ENCODE results near the gene OR10A6.

OR10A6 gene, protein sequence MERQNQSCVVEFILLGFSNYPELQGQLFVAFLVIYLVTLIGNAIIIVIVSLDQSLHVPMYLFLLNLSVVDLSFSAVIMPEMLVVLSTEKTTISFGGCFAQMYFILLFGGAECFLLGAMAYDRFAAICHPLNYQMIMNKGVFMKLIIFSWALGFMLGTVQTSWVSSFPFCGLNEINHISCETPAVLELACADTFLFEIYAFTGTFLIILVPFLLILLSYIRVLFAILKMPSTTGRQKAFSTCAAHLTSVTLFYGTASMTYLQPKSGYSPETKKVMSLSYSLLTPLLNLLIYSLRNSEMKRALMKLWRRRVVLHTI

DNA sequence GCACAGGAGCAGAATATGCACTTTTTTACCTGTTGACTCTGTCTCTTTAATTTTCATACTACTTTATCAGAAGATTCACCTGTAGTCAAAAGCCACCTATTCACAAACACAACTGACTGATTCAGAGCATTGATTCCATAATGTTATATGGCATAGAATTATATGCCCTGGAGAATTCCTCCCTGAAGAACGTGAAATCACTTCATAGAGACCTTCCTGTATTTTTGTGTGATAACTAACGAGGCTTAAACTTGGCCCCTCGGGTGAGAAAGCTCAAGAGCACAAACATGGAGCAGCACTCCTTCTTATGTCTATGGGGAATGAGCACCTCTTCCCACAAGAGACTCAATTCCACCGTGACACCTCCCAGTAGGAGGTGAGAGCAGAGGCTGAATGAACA is at the start of gene OR10A6:
Gene OR10A6, minus strand, starts transcription at position 101 of the 400 bp plus-strand sequence. CDS start 2,606 bp downstream, outside the sequence.
- Mint-ChIP-seq H3K4me1 (no peaks in the 10 kb centered on the region), H3K9me3 (no peaks in the 10 kb centered on the region), H3K27ac (no peak within 1 kb of the TSS), H3K4me3 (no peak within 1 kb of the TSS), H3K36me3 (no peaks in the 10 kb centered on the region)
- no peak for DNase-seq (ENCODE audit: low spot score in 2 of 2)
- ATAC-seq: no peak

DNA sequence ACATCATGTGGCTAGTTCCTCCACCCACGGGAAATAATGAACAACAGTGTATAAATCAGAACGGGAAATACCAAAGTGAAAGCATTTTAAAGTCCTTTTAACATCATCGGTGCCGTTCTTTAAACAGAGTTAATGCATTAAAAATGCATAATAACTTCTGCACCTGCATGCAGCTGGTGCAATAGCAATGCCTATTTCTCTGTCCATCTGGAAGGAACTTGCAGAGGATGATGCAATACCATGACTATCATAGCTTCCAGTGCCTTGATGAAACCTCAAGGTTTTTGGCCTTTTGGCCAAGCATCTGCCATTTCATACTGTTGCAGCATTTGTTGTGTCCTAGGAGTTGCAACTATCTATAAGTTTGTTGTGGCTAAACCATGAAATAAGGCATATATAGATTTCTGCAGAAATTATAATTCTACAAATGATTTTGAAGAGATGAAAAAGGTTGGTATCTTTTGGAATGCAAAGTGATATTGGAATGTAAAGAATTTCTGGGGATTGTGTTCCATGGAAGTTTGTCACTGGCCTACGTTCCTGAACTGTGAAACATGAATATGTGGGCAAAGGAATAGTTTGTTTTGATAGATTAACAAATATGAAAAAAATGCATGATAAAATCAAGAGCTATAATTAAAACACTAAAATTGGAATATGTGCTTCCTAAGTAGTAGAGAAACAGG is 46.3 kb upstream of the OR10A6 start:
- Mint-ChIP-seq H3K9me3 (no peaks in the 10 kb centered on the region), H3K4me3 (no peak overlapping the region), H3K36me3 (no peaks in the 10 kb centered on the region), H3K27ac (no peak overlapping the region), H3K4me1 (no peaks in the 10 kb centered on the region)
- DNase-seq (ENCODE audit: low spot score in 2 of 2) (no peak), ATAC-seq (no peak)

DNA sequence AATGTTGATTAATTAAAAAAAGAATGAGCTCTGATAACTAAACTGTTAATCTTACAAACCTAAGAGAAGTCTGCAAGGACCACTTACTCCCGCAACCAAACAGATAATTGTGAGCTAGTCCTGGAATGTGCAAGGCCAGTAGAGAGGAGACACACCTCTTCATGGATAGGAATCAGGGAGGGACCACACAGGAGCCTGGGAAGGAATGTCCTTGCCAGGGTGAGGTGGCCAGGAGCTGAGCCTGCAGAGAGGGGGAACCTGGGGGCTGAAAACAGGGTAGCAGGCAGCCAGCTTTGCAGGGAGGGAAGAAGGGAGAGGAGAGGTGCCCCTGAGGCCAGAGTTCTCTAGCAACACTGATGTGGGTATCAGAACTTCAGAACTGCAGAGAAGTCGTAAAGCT is 43.6 kb upstream of the OR10A6 start:
- H3K9me3 Mint-ChIP-seq: no peaks in the 10 kb centered on the region
- no peak overlapping the region for H3K27ac Mint-ChIP-seq
- H3K4me1 Mint-ChIP-seq: no peaks in the 10 kb centered on the region
- DNase-seq (ENCODE audit: low spot score in 2 of 2): no peak
- no peaks in the 10 kb centered on the region for H3K36me3 Mint-ChIP-seq
- H3K4me3 Mint-ChIP-seq: no peak overlapping the region
- ATAC-seq: no peak

DNA sequence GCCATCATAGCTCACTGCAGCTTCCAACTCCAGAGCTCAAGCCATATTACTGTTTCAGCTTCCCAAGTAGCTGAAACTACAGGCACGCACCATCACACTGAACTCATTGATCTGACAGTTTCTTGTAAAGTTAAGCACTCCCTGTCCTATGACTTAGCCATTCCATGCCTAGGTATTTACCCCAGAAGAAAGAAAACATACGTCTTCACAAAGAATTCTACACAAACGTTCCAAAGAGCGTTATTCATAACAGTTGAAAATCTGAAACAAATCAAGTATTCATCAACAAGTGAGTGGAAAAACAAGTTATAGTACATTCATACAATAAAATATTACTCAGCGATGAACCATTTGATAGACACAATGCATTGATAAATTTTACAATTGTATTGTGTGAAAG is 41.9 kb upstream of the OR10A6 start:
- Mint-ChIP-seq H3K9me3 (no peaks in the 10 kb centered on the region), H3K4me1 (no peaks in the 10 kb centered on the region), H3K4me3 (no peak overlapping the region), H3K36me3 (no peaks in the 10 kb centered on the region), H3K27ac (no peak overlapping the region)
- ATAC-seq (no peak), DNase-seq (ENCODE audit: low spot score in 2 of 2) (no peak)

DNA sequence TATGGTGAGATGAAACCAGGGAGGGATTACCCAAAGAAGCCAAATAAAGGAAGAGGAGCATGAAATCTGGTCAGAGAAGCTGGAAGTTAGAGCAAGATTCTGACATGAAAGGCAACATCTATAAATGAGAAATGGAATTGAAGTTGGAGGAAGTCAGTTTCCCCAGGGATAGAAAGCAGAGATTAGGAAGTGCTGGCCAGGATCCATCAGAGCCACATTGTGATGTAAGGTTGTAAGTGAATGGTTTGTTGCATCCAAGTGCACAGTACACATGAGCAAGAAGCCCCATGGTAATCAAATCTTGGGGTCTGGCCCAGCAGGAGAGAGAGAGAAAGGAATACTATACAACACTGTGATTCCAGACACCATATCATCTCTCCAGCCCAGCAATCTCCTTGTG is 40.8 kb upstream of the OR10A6 start:
- Mint-ChIP-seq H3K27ac (no peak overlapping the region), H3K9me3 (no peaks in the 10 kb centered on the region), H3K4me3 (no peak overlapping the region), H3K36me3 (no peaks in the 10 kb centered on the region), H3K4me1 (no peaks in the 10 kb centered on the region)
- DNase-seq (ENCODE audit: low spot score in 2 of 2) (no peak), ATAC-seq (no peak)

DNA sequence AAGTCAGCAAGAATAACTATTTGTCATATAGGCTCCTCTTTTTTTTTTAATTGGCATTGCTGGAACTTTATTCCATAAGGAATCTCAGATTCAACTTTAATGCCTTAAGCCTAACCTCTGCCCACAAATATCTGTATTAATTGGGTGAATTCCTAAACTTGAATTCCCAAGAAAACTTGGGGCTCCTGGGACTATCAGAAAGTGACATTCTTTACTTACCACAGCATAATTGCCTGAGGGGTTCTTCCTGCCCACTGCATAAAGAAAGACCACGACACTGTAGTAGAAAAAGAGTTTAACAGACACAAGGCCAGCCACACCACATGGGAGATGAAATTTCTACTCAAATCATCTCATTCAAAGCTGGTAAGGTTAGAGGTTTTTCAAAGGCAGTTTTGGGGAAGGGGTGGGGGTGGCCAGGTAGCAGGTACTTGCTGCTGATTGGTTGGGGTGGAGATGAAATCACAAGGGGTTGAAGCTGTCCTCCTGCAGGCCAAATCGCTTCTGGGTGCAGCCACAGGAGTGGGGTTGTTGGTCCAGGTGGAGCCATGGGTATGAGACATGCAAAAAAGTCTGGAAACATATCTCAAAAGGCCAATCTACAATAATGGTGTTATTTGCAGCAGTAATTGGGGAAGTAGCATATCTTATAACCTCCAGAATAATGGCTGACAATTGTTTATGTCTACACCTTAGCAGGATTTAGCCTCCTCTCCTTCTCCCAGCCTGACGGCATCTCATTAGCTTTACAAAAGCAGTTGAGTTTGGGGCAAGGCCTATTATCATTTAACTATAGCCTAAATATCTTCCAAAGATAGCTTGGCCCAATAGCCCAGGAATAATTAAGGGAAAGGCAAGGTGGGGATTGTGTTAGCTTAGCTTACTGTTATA is 38.9 kb upstream of the OR10A6 start:
- no peak for ATAC-seq
- Mint-ChIP-seq H3K4me3 (no peak overlapping the region), H3K36me3 (no peaks in the 10 kb centered on the region), H3K9me3 (no peaks in the 10 kb centered on the region), H3K4me1 (no peaks in the 10 kb centered on the region), H3K27ac (no peak overlapping the region)
- DNase-seq (ENCODE audit: low spot score in 2 of 2): no peak

DNA sequence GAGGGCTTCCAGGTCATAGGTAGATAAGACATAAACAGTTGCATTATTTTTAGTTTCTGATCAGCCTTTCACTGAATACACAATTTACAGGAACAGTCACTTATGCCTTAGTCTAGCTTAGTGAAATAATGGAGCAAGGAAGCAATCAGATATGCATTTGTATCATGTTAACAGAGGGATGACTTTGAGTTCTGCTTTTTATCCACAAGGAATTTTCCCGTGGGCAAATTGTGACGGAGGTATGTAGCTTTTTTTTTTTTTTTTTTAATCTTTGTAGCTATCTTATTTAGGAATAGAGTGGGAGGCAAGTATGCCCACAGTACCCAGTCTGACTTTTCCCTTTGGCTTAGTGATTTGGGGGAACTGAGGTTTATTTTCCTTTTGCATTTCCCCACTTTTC is 37.6 kb upstream of the OR10A6 start:
- ATAC-seq (no peak), DNase-seq (ENCODE audit: low spot score in 2 of 2) (no peak)
- H3K9me3 Mint-ChIP-seq: no peaks in the 10 kb centered on the region
- H3K27ac Mint-ChIP-seq: no peak overlapping the region
- H3K4me3 Mint-ChIP-seq: no peak overlapping the region
- H3K4me1 Mint-ChIP-seq: no peaks in the 10 kb centered on the region
- no peaks in the 10 kb centered on the region for H3K36me3 Mint-ChIP-seq

DNA sequence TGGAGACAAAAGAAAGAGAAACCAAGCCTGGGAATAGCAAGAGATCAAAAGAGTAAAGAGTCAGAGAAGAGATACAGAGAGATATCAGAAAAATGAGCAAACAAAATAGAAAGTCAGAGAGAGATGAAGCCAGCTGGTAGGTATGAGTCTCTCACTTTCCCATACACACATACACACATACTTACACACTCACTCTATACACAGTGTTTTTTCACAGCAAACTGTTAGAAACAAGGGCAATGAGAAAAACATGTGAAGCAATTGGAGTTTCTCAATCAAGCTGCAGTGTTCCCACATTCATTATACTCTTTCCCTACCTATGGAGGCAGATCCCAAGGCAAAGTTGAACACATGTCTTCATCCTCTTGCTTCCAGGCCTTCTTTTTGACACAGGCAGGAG is 36.8 kb upstream of the OR10A6 start:
- Mint-ChIP-seq H3K4me1 (no peaks in the 10 kb centered on the region), H3K4me3 (no peak overlapping the region), H3K36me3 (no peaks in the 10 kb centered on the region), H3K9me3 (no peaks in the 10 kb centered on the region), H3K27ac (no peak overlapping the region)
- ATAC-seq (no peak), DNase-seq (ENCODE audit: low spot score in 2 of 2) (no peak)

DNA sequence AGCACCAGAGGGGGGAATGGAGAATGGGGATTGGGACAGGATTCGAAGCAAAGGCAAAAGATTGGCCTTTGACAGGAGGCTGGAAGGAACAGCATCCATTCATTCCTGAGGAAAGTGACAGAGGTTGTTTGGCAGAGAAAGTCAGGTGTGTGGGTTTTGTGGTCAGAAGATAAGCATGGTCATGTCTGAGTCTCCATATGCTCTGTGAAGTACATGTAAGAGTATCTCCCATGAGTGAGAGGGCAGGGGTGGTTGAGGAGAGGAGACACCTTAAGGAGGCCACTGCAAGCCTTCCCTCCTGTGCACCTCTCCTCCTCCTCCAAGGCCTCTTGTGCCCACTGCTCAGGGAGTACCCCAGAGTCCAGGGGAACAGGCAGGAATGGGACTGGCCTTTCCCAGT is 36.0 kb upstream of the OR10A6 start:
- Mint-ChIP-seq H3K4me1 (no peaks in the 10 kb centered on the region), H3K4me3 (no peak overlapping the region), H3K36me3 (no peaks in the 10 kb centered on the region), H3K27ac (no peak overlapping the region), H3K9me3 (no peaks in the 10 kb centered on the region)
- peak; percentile 56 for ATAC-seq
- DNase-seq (ENCODE audit: low spot score in 2 of 2): no peak

DNA sequence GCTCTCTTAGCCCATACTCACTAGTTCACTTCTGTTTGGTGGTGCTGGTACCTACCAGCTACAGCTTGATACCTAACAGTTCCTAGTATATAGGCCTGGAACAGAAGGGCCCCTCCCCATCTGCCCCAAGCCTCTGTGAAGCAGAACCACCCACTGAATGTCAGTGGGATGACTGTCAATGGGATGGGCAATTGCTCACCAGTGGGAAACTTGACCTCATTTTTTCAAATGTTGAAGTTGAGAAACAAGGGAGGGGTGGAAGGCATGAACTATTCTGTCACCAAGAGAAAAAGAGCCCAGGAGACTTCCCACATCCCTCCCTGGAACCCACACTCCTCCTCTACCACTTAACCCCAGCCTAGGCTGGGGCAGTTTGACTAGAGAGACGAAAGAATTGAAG is 34.3 kb upstream of the OR10A6 start, which contains the start of gene NLRP10:
Gene NLRP10, minus strand, starts transcription at position 62 of the 400 bp plus-strand sequence. CDS start 1,952 bp downstream, outside the sequence.
- H3K4me1 Mint-ChIP-seq: no peaks in the 10 kb centered on the region
- H3K9me3 Mint-ChIP-seq: no peaks in the 10 kb centered on the region
- H3K36me3 Mint-ChIP-seq: no peaks in the 10 kb centered on the region
- ATAC-seq: no peak
- no peak within 1 kb of the TSS for H3K4me3 Mint-ChIP-seq
- no peak for DNase-seq (ENCODE audit: low spot score in 2 of 2)
- no peak within 1 kb of the TSS for H3K27ac Mint-ChIP-seq

DNA sequence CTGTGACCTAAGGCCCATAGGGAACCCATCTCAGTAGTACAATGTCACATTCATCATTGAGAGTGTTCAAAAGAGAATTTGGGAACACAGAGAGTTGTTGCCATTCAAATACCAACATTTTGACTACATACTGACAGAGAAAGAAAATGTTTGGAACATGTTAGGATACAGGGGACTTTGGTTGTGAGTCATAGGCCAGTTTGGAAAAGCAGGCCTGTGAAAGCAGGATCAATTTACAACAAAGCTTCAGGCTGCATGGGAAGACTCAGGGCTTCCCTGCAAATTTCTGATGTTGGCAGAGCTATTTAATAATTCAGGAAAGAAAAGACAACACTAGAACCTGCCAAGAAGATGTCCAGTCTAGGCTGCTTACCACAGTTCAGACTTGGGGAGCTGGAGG is 33.8 kb upstream of the OR10A6 start:
- no peaks in the 10 kb centered on the region for H3K36me3 Mint-ChIP-seq
- no peaks in the 10 kb centered on the region for H3K9me3 Mint-ChIP-seq
- ATAC-seq: no peak
- DNase-seq (ENCODE audit: low spot score in 2 of 2): no peak
- no peaks in the 10 kb centered on the region for H3K4me1 Mint-ChIP-seq
- H3K4me3 Mint-ChIP-seq: no peak overlapping the region
- no peak overlapping the region for H3K27ac Mint-ChIP-seq

DNA sequence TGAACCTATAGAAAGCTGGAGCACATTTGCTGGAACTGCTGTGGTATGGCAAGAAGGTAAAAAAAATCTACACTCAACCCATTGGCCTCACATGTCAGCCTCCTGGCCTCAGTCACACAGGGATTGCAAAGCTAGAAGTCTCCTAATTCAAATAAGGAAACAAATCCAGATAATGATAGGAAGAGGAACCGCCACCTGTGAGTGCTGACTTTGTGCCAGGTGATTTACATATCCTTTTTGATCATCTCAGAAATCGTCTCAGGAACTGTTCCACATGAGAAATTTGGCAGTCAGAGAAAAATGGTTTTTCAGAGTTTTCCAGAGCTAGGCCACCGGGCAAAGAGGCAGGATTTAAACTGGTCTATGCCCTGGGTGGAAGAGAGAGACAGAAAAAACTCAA is 33.2 kb upstream of the OR10A6 start:
- ATAC-seq (no peak), DNase-seq (ENCODE audit: low spot score in 2 of 2) (no peak)
- Mint-ChIP-seq H3K4me3 (no peak overlapping the region), H3K36me3 (no peaks in the 10 kb centered on the region), H3K9me3 (no peaks in the 10 kb centered on the region), H3K4me1 (no peaks in the 10 kb centered on the region), H3K27ac (no peak overlapping the region)

DNA sequence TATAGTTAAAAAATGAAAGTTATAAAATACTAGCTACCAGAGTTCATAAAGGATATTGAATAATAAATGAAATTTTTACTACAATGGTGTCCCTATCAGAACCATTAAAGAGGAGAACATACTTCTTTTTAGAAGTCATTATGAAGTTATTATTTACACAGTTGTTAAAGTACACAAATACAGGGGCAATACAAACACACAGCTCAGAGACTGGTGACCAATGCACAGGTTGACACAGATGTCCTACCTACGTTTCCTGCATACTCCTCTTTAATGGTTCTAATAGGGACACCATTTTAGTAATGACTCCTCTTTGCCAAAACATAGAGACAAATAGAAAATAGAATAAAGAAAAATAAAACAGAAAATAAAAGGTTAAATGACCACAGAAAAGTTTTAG is 24.1 kb upstream of the OR10A6 start:
- Mint-ChIP-seq H3K27ac (no peak overlapping the region), H3K9me3 (peaks cover 2% of the 10 kb centered on the region), H3K36me3 (no peaks in the 10 kb centered on the region), H3K4me3 (no peak overlapping the region), H3K4me1 (no peaks in the 10 kb centered on the region)
- DNase-seq (ENCODE audit: low spot score in 2 of 2) (no peak), ATAC-seq (no peak)

DNA sequence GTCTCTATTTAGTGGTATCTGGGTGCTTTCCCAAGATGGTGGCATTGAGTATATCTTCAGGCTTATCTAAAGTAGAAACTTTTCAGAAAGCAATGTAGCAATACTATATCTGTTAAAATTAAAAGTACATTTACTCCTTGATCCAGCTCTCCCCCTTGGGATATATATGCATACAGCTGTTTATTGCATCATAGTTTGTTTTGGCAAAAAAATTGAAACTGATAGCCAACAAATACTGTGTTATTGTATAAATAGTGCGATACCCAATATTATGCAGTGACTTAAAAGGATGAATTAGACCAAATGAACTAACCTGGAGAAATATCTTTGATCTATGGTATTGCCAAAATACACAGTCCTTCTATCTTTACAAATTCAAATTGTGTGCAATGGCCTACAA is 18.9 kb upstream of the OR10A6 start:
- DNase-seq (ENCODE audit: low spot score in 2 of 2): no peak
- Mint-ChIP-seq H3K36me3 (no peaks in the 10 kb centered on the region), H3K9me3 (no peaks in the 10 kb centered on the region), H3K4me3 (no peak overlapping the region), H3K4me1 (no peaks in the 10 kb centered on the region), H3K27ac (no peak overlapping the region)
- no peak for ATAC-seq

DNA sequence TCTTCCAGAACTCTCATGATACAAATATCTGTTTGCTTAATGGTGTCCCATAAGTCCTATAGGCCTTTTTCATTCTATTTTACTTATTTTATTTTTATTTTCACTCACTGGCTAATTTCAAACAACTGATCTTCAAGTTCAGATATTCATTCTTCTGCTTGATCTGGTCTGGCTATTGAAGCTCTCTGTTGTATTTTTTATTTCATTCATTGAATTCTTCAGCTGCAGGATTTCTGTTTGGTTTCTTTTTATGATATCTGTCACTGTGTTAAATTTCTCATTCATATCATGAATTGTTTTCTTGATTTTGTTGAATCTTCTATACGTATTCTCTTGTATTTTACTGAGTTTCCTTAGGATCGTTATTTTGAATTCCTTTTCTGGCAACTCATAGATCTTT is 13.1 kb upstream of the OR10A6 start:
- Mint-ChIP-seq H3K4me3 (no peak overlapping the region), H3K4me1 (no peaks in the 10 kb centered on the region), H3K9me3 (peaks cover 14% of the 10 kb centered on the region), H3K27ac (no peak overlapping the region), H3K36me3 (no peaks in the 10 kb centered on the region)
- DNase-seq (ENCODE audit: low spot score in 2 of 2): no peak
- no peak for ATAC-seq

Measured in stimulated activated effector memory CD8-positive, alpha-beta T cell treated with anti-CD3 and anti-CD28 coated beads, Interleukin-12 subunit alpha, Interleukin-12 subunit beta, amount 100 ng/mL, for 72 hours (primary cell).